HEK293 (cell line): ENCODE results near the gene ARMC5.

Experiments
- CTCF ChIA-PET: fragments of 350-600 bp; formaldehyde crosslinking; extraction: SDS; loops from one replicate; lab custom pipeline; 2021; ENCODE audit warnings: antibody characterized with exemption; lab: Yijun Ruan, JAX
- POLR2A ChIA-PET: fragments of 300-600 bp; formaldehyde crosslinking; extraction: SDS; loops from one replicate; lab custom pipeline; 2020; ENCODE audit warnings: antibody characterized with exemption, inconsistent platforms; lab: Yijun Ruan, JAX
- H3K27ac ChIP-seq: fragments of 200-500 bp; sonication (Bioruptor generic); 2 replicates; pipeline ENCODE4 v1.5.1; 2014; ENCODE audit warnings: low read depth, low read length, control low read depth, inconsistent platforms; ENCODE audit errors: extremely low read depth
- H3K36me3 ChIP-seq, 2 experiments: fragments of 200-500 bp in 1 of 2; sonication (Bioruptor generic) in 1 of 2; 1 replicate in 1 of 2; 2 replicates in 1 of 2; pipeline ENCODE4 v1.5.1; 2014 to 2017; ENCODE audit warnings: inconsistent platforms in 2 of 2, low read length in 2 of 2; ENCODE audit not compliant: control insufficient read depth in 2 of 2, insufficient read depth in 1 of 2
- H3K4me1 ChIP-seq: fragments of 200-500 bp; sonication (Bioruptor generic); 2 replicates; pipeline ENCODE4 v1.5.1; 2014; ENCODE audit warnings: mild to moderate bottlenecking, low read length, inconsistent platforms; ENCODE audit not compliant: control insufficient read depth, insufficient read depth
- H3K4me3 ChIP-seq: 2 replicates; pipeline ENCODE4 v1.5.1; 2011; ENCODE audit warnings: low read depth, mild to moderate bottlenecking, control low read depth, low read length, moderate library complexity
- H3K9me3 ChIP-seq: fragments of 200-500 bp; sonication (Bioruptor generic); 2 replicates; pipeline ENCODE4 v1.5.1; 2014; ENCODE audit warnings: low read depth, low read length, inconsistent platforms; ENCODE audit not compliant: control insufficient read depth, insufficient read depth
- FEZF1 ChIP-seq: fragments of 450-650 bp; formaldehyde crosslinking; IDR thresholded peaks from 2 replicates; pipeline ENCODE4 v1.5.1; 2016; ENCODE audit warnings: missing biosample characterization, missing genetic modification characterization
- HOXA7 ChIP-seq: sonication (generic); formaldehyde crosslinking; IDR thresholded peaks from 2 replicates; pipeline ENCODE4 v1.8.1; 2022; ENCODE audit warnings: missing genetic modification reagents, borderline replicate concordance
- ZNF121 ChIP-seq: fragments of 450-650 bp; formaldehyde crosslinking; IDR thresholded peaks from 2 replicates; pipeline ENCODE4 v1.5.1; 2016; ENCODE audit warnings: missing biosample characterization, missing genetic modification characterization
- ZNF174 ChIP-seq: fragments of 450-650 bp; formaldehyde crosslinking; IDR thresholded peaks from 2 replicates; pipeline ENCODE4 v1.5.0; 2017; ENCODE audit warnings: missing biosample characterization, mild to moderate bottlenecking, missing genetic modification characterization
- ZNF19 ChIP-seq: fragments of 450-650 bp; formaldehyde crosslinking; IDR thresholded peaks from 2 replicates; pipeline ENCODE4; 2016; ENCODE audit warnings: missing biosample characterization, missing genetic modification characterization, low read depth
- ZNF223 ChIP-seq: fragments of 450-650 bp; formaldehyde crosslinking; IDR thresholded peaks from 2 replicates; pipeline ENCODE4 v1.5.1; 2016; ENCODE audit warnings: missing biosample characterization, missing genetic modification characterization
- ZNF324 ChIP-seq: fragments of 450-650 bp; formaldehyde crosslinking; IDR thresholded peaks from 2 replicates; pipeline ENCODE4 v1.5.1; 2016; ENCODE audit warnings: missing biosample characterization, missing genetic modification characterization
- ZNF544 ChIP-seq: fragments of 450-650 bp; formaldehyde crosslinking; IDR thresholded peaks from 2 replicates; pipeline ENCODE4 v1.5.0; 2017; ENCODE audit warnings: missing biosample characterization, missing genetic modification characterization
- ZNF548 ChIP-seq: fragments of 450-650 bp; formaldehyde crosslinking; IDR thresholded peaks from 2 replicates; pipeline ENCODE4 v1.5.1; 2016; ENCODE audit warnings: missing biosample characterization, missing genetic modification characterization
- ZNF621 ChIP-seq: fragments of 450-650 bp; formaldehyde crosslinking; IDR thresholded peaks from 2 replicates; pipeline ENCODE4 v1.5.1; 2017; ENCODE audit warnings: missing biosample characterization, missing genetic modification characterization
- ZNF624 ChIP-seq: fragments of 450-650 bp; formaldehyde crosslinking; IDR thresholded peaks from 2 replicates; pipeline ENCODE4 v1.5.1; 2017; ENCODE audit warnings: missing biosample characterization, missing genetic modification characterization
- ZNF658 ChIP-seq: fragments of 450-650 bp; formaldehyde crosslinking; IDR thresholded peaks from 2 replicates; pipeline ENCODE4; 2016; ENCODE audit warnings: missing biosample characterization, missing genetic modification characterization
- ZNF670 ChIP-seq: fragments of 450-650 bp; formaldehyde crosslinking; IDR thresholded peaks from 2 replicates; pipeline ENCODE4 v1.5.1; 2016; ENCODE audit warnings: missing biosample characterization, missing genetic modification characterization, low read depth
- ZNF791 ChIP-seq: fragments of 450-650 bp; formaldehyde crosslinking; IDR thresholded peaks from 2 replicates; pipeline ENCODE4 v1.5.1; 2016; ENCODE audit warnings: missing biosample characterization, missing genetic modification characterization
- ZNF843 ChIP-seq: fragments of 450-650 bp; formaldehyde crosslinking; IDR thresholded peaks from 2 replicates; pipeline ENCODE4 v1.5.1; 2016; ENCODE audit warnings: missing biosample characterization, missing genetic modification characterization
- TF ChIP-seq, protein P1 (sequence below): fragments of 450-650 bp; formaldehyde crosslinking; IDR thresholded peaks from 2 replicates; pipeline ENCODE4 v1.5.1; 2016; ENCODE audit warnings: missing biosample characterization, missing genetic modification characterization
- TF ChIP-seq, protein P2 (sequence below): fragments of 450-650 bp; formaldehyde crosslinking; IDR thresholded peaks from 2 replicates; pipeline ENCODE4 v1.5.1; 2016; ENCODE audit warnings: missing biosample characterization, missing genetic modification characterization
- TF ChIP-seq, protein P3 (sequence below): fragments of 450-650 bp; formaldehyde crosslinking; IDR thresholded peaks from 2 replicates; pipeline ENCODE4 v1.5.1; 2016; ENCODE audit warnings: missing biosample characterization, missing genetic modification characterization
- TF ChIP-seq, protein P4 (sequence below): fragments of 450-650 bp; formaldehyde crosslinking; IDR thresholded peaks from 2 replicates; pipeline ENCODE4 v1.5.1; 2016; ENCODE audit warnings: missing biosample characterization, missing genetic modification characterization
- TF ChIP-seq, protein P5 (sequence below): fragments of 450-650 bp; IDR thresholded peaks from 2 replicates; pipeline ENCODE4 v1.5.1; 2018; ENCODE audit warnings: missing biosample characterization, mild to moderate bottlenecking, missing genetic modification characterization

ARMC5 gene

DNA sequence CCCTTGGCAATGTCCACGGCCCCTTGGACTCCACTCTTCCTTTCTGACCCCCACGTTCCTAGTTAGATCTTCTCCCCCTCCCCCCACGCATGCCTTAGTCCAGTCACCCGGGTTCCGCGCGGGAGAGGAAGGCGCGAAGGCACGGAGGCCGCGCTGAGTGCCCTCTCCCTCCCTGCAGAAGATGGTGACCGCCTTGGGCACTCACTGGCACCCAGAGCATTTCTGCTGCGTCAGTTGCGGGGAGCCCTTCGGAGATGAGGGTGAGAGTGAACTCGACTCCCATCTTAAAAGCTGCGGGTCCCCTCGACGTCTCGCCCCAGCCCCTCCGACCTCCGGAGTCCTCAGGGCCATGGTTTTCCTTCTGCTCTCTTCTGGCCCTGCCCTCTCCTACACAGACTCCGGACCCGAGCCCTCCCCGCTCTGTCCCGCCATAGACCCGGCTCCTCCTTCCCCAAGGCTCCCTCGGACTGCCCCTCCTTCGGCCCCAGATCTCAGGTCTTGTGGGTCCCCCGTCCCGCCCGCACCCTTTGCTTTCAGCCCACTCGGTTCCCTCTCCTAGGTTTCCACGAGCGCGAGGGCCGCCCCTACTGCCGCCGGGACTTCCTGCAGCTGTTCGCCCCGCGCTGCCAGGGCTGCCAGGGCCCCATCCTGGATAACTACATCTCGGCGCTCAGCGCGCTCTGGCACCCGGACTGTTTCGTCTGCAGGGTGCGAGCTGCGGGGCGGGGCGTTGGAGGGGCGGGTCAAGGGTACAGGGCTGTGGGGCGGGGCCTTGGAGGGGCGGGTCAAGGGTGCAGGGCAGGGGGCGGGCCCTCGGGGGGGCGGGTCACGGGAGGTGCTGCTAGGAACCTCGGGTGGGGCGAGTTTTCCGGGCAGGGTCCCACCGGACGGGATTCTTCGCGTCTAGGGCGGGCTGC, 17.3 kb downstream of the ARMC5 start:
- TF ChIP-seq ZNF19 (tag by site-specific recombination) (no peak), ZNF624 (no peak), ZNF174 (tag by site-specific recombination) (no peak), ZNF548 (tag by site-specific recombination) (no peak), ZNF658 (tag by site-specific recombination) (no peak), ZNF670 (tag by site-specific recombination) (no peak), ZNF791 (tag by site-specific recombination) (no peak), ZNF544 (no peak), ZNF843 (tag by site-specific recombination) (no peak), FEZF1 (tag by site-specific recombination) (no peak), ZNF223 (tag by site-specific recombination) (no peak)
- TF ChIP-seq, protein P1, sequence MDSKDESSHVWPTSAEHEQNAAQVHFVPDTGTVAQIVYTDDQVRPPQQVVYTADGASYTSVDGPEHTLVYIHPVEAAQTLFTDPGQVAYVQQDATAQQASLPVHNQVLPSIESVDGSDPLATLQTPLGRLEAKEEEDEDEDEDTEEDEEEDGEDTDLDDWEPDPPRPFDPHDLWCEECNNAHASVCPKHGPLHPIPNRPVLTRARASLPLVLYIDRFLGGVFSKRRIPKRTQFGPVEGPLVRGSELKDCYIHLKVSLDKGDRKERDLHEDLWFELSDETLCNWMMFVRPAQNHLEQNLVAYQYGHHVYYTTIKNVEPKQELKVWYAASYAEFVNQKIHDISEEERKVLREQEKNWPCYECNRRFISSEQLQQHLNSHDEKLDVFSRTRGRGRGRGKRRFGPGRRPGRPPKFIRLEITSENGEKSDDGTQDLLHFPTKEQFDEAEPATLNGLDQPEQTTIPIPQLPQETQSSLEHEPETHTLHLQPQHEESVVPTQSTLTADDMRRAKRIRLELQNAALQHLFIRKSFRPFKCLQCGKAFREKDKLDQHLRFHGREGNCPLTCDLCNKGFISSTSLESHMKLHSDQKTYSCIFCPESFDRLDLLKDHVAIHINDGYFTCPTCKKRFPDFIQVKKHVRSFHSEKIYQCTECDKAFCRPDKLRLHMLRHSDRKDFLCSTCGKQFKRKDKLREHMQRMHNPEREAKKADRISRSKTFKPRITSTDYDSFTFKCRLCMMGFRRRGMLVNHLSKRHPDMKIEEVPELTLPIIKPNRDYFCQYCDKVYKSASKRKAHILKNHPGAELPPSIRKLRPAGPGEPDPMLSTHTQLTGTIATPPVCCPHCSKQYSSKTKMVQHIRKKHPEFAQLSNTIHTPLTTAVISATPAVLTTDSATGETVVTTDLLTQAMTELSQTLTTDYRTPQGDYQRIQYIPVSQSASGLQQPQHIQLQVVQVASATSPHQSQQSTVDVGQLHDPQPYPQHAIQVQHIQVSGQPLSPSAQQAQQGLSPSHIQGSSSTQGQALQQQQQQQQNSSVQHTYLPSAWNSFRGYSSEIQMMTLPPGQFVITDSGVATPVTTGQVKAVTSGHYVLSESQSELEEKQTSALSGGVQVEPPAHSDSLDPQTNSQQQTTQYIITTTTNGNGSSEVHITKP (tag by site-specific recombination) = no peak
- TF ChIP-seq, protein P2, sequence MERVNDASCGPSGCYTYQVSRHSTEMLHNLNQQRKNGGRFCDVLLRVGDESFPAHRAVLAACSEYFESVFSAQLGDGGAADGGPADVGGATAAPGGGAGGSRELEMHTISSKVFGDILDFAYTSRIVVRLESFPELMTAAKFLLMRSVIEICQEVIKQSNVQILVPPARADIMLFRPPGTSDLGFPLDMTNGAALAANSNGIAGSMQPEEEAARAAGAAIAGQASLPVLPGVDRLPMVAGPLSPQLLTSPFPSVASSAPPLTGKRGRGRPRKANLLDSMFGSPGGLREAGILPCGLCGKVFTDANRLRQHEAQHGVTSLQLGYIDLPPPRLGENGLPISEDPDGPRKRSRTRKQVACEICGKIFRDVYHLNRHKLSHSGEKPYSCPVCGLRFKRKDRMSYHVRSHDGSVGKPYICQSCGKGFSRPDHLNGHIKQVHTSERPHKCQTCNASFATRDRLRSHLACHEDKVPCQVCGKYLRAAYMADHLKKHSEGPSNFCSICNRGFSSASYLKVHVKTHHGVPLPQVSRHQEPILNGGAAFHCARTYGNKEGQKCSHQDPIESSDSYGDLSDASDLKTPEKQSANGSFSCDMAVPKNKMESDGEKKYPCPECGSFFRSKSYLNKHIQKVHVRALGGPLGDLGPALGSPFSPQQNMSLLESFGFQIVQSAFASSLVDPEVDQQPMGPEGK (tag by site-specific recombination) = no peak
- TF ChIP-seq, protein P3, sequence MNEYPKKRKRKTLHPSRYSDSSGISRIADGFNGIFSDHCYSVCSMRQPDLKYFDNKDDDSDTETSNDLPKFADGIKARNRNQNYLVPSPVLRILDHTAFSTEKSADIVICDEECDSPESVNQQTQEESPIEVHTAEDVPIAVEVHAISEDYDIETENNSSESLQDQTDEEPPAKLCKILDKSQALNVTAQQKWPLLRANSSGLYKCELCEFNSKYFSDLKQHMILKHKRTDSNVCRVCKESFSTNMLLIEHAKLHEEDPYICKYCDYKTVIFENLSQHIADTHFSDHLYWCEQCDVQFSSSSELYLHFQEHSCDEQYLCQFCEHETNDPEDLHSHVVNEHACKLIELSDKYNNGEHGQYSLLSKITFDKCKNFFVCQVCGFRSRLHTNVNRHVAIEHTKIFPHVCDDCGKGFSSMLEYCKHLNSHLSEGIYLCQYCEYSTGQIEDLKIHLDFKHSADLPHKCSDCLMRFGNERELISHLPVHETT = no peak
- ChIA-PET CTCF (interaction anchor here (0.6 to 0.8 kb wide), 2 partner anchors 19 to 171 kb away, joined by 3 read pairs; no protein-coding TSS in a partner anchor), POLR2A (interaction anchor here (0.5 kb wide), 1 partner anchor 20 kb away, joined by 5 read pairs; no protein-coding TSS in a partner anchor)
- H3K4me3 ChIP-seq = no peak overlapping the region
- no peak overlapping the region for H3K27ac ChIP-seq
- H3K9me3 ChIP-seq = no peaks in the 10 kb centered on the region
- H3K4me1 ChIP-seq = no peaks in the 10 kb centered on the region
- H3K36me3 ChIP-seq = peaks cover 0 to 10% of the 10 kb centered on the region in 2 experiments; a peak in 1 of 3 replicates

DNA sequence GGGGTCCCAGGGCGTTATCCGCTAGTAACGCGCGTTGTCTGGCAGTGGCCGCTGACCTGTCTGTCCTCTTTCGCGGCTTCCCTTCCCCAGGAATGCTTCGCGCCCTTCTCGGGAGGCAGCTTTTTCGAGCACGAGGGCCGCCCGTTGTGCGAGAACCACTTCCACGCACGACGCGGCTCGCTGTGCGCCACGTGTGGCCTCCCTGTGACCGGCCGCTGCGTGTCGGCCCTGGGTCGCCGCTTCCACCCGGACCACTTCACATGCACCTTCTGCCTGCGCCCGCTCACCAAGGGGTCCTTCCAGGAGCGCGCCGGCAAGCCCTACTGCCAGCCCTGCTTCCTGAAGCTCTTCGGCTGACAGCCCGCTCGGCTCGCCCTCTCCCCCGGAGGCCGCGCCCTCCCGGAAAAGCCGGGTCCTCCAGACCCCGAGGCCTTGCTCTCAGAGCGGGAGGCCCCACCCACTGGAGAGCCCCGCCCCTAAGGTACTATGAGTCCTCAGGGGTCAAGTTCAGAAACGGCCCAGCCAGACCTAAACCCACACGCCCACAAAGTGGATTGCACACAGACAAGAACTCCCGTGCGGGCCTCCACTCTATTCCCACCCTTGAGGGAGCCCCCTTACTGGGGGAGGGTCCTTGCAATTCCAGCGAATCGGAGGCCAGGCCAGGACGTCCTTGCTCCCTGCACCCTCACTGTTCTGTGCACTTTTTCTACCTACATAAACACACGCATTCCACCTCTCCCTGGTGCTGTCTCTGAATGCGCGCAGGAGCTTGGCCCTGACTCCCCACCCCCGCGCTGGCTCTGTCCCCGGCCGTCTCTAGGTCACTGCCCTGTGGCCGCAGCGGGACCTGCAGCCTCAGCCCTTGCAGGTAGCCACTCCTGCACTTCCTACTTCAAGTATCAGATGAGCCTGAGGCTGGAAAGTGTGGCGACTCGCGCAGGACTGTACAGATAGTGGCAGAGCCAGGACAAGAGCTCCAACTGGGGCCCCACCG, 18.2 kb downstream of the ARMC5 start:
- TF ChIP-seq, protein P4, sequence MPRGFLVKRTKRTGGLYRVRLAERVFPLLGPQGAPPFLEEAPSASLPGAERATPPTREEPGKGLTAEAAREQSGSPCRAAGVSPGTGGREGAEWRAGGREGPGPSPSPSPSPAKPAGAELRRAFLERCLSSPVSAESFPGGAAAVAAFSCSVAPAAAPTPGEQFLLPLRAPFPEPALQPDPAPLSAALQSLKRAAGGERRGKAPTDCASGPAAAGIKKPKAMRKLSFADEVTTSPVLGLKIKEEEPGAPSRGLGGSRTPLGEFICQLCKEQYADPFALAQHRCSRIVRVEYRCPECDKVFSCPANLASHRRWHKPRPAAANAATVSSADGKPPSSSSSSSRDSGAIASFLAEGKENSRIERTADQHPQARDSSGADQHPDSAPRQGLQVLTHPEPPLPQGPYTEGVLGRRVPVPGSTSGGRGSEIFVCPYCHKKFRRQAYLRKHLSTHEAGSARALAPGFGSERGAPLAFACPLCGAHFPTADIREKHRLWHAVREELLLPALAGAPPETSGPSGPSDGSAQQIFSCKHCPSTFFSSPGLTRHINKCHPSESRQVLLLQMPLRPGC = no peak
- TF ChIP-seq, protein P5, sequence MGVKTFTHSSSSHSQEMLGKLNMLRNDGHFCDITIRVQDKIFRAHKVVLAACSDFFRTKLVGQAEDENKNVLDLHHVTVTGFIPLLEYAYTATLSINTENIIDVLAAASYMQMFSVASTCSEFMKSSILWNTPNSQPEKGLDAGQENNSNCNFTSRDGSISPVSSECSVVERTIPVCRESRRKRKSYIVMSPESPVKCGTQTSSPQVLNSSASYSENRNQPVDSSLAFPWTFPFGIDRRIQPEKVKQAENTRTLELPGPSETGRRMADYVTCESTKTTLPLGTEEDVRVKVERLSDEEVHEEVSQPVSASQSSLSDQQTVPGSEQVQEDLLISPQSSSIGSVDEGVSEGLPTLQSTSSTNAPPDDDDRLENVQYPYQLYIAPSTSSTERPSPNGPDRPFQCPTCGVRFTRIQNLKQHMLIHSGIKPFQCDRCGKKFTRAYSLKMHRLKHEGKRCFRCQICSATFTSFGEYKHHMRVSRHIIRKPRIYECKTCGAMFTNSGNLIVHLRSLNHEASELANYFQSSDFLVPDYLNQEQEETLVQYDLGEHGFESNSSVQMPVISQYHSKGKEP = no peak
- TF ChIP-seq ZNF121 (tag by site-specific recombination) (no peak), ZNF621 (tag by site-specific recombination) (no peak), ZNF324 (tag by site-specific recombination) (no peak), HOXA7 (CRISPR knock-in tag) (no peak)
- Histone ChIP-seq H3K4me1 (no peaks in the 10 kb centered on the region), H3K27ac (no peak overlapping the region), H3K36me3 (peaks cover 0 to 10% of the 10 kb centered on the region in 2 experiments; a peak in 1 of 3 replicates), H3K4me3 (no peak overlapping the region), H3K9me3 (no peaks in the 10 kb centered on the region)
- POLR2A ChIA-PET = no interaction called here
- CTCF ChIA-PET = interaction anchor here (0.8 kb wide), 1 partner anchor 20 kb away, joined by 3 read pairs; no protein-coding TSS in a partner anchor
